Neural progenitor cell (in vitro differentiated cells): ENCODE results near the gene ADAMTS6. TPM values are rescaled to one million over a fixed set of nuclear protein-coding genes. Genes with fewer than 3 reads are reported as not detected.
"Not testable (repeated sequence)": the region's sequence is repeated elsewhere in the genome, so short reads cannot be mapped to it uniquely, and the experiment has no call there.

ENCODE experiments used
- DNase-seq: peaks from one replicate; pipeline ENCODE4 v3.0.0-alpha.2; 2016; ENCODE audit warnings: low spot score
- H2AFZ ChIP-seq: fragments of 200-600 bp; sonication (generic); replicated peaks from 2 replicates; pipeline ENCODE4 v1.6.1; 2016; ENCODE audit warnings: antibody characterized with exemption
- H3F3A ChIP-seq: fragments of 200-600 bp; sonication (generic); 2 replicates; pipeline ENCODE4 v1.6.1; 2016; ENCODE audit warnings: antibody characterized with exemption, low read depth
- H3K27ac ChIP-seq: fragments of 200-600 bp; sonication (generic); 2 replicates; pipeline ENCODE4 v1.5.1; 2016; ENCODE audit warnings: mild to moderate bottlenecking
- H3K27me3 ChIP-seq: fragments of 200-600 bp; sonication (generic); 2 replicates; pipeline ENCODE4 v1.6.1; 2016; ENCODE audit warnings: mild to moderate bottlenecking, moderate library complexity
- H3K36me3 ChIP-seq: fragments of 200-600 bp; sonication (generic); 2 replicates; pipeline ENCODE4 v1.5.1; 2016
- H3K4me1 ChIP-seq: fragments of 200-600 bp; sonication (generic); 2 replicates; pipeline ENCODE4 v1.6.1; 2016; ENCODE audit warnings: mixed run types
- H3K4me2 ChIP-seq: fragments of 200-600 bp; sonication (generic); 2 replicates; pipeline ENCODE4 v1.6.1; 2016
- H3K4me3 ChIP-seq: fragments of 200-600 bp; sonication (generic); 2 replicates; pipeline ENCODE4 v1.5.1; 2016
- H3K79me2 ChIP-seq: fragments of 200-600 bp; sonication (generic); 2 replicates; pipeline ENCODE4 v1.6.1; 2016; ENCODE audit warnings: low read depth
- H3K9ac ChIP-seq: fragments of 200-600 bp; sonication (generic); 2 replicates; pipeline ENCODE4 v1.6.1; 2016
- H3K9me3 ChIP-seq: fragments of 200-600 bp; sonication (generic); 2 replicates; pipeline ENCODE4 v1.5.1; 2016; ENCODE audit warnings: low read depth
- H4K20me1 ChIP-seq: fragments of 200-600 bp; sonication (generic); 2 replicates; pipeline ENCODE4 v1.6.1; 2016; ENCODE audit warnings: low read depth
- H3K27ac Mint-ChIP-seq: 3 replicates; pipeline ENCODE4 v1.8.0; 2021; ENCODE audit warnings: mixed read lengths
- H3K27me3 Mint-ChIP-seq: 2 replicates; pipeline ENCODE4 v1.8.0; 2022; ENCODE audit warnings: low read depth, mild to moderate bottlenecking, inconsistent platforms, moderate library complexity, mixed read lengths; ENCODE audit not compliant: insufficient read depth
- H3K36me3 Mint-ChIP-seq: 3 replicates; pipeline ENCODE4 v1.8.0; 2021; ENCODE audit warnings: mixed read lengths
- H3K4me1 Mint-ChIP-seq: 3 replicates; pipeline ENCODE4 v1.8.0; 2021; ENCODE audit warnings: mixed read lengths
- H3K4me3 Mint-ChIP-seq: 3 replicates; pipeline ENCODE4 v1.8.0; 2021; ENCODE audit warnings: mild to moderate bottlenecking, moderate library complexity, mixed read lengths
- H3K9me3 Mint-ChIP-seq: 3 replicates; pipeline ENCODE4 v1.8.0; 2020; ENCODE audit warnings: mixed read lengths
- CTCF ChIP-seq: fragments of 200-600 bp; sonication (generic); IDR thresholded peaks from 2 replicates; pipeline ENCODE4 v1.5.1; 2017; ENCODE audit warnings: antibody characterized with exemption, mild to moderate bottlenecking
- EZH2 ChIP-seq: fragments of 200-600 bp; sonication (generic); IDR thresholded peaks from 2 replicates; pipeline ENCODE4 v1.6.1; 2017; ENCODE audit warnings: antibody characterized with exemption, mild to moderate bottlenecking, moderate library complexity
- EZH2phosphoT487 ChIP-seq: fragments of 200-600 bp; sonication (generic); IDR thresholded peaks from 2 replicates; pipeline ENCODE4 v1.6.1; 2017; ENCODE audit warnings: antibody characterized with exemption
- total RNA-seq: library from RNA; depleted of rRNA; stranded (reverse); fragments of >200 nt; gene quantifications from 2 replicates; pipeline ENCODE4 v1.2.3, GENCODE V29; 2015; ENCODE audit warnings: low replicate concordance

ADAMTS6 gene
- total RNA-seq, 1 donor from 2014 or later: 14.3 TPM

- TF ChIP-seq EZH2phosphoT487: no peak
- no peak for TF ChIP-seq CTCF
- no peak for TF ChIP-seq EZH2
- Mint-ChIP-seq H3K9me3 (no peaks in the 10 kb centered on the region), H3K36me3 (no peaks in the 10 kb centered on the region), H3K4me1 (peaks cover 4% of the 10 kb centered on the region), H3K4me3 (no peak overlapping the region), H3K27ac (no peak overlapping the region), H3K27me3 (no peaks in the 10 kb centered on the region)
- H3K79me2 ChIP-seq: no peaks in the 10 kb centered on the region
- H3K27me3 ChIP-seq: no peaks in the 10 kb centered on the region
- no peaks in the 10 kb centered on the region for H3F3A ChIP-seq
- H4K20me1 ChIP-seq: no peaks in the 10 kb centered on the region
- no peak for DNase-seq
- no peaks in the 10 kb centered on the region for H3K9me3 ChIP-seq
- H3K4me3 ChIP-seq: no peak overlapping the region
- no peak overlapping the region for H3K4me2 ChIP-seq
- no peaks in the 10 kb centered on the region for H3K36me3 ChIP-seq
- no peak overlapping the region for H2AFZ ChIP-seq
- peaks cover 12% of the 10 kb centered on the region for H3K4me1 ChIP-seq
- no peak overlapping the region for H3K9ac ChIP-seq
- no peak overlapping the region for H3K27ac ChIP-seq
These were observed 91.5 kb downstream of the ADAMTS6 start for GRCh38 chr5:65390208-65390607.

GRCh38 chr5:65383859-65384258, 97.9 kb downstream of the ADAMTS6 start:
- Histone ChIP-seq H4K20me1 (no peaks in the 10 kb centered on the region), H3K4me2 (no peak overlapping the region), H2AFZ (no peak overlapping the region), H3K27ac (no peak overlapping the region), H3K4me1 (peaks cover 9% of the 10 kb centered on the region), H3K9ac (no peak overlapping the region), H3K27me3 (no peaks in the 10 kb centered on the region), H3K79me2 (no peaks in the 10 kb centered on the region), H3F3A (no peaks in the 10 kb centered on the region), H3K36me3 (no peaks in the 10 kb centered on the region), H3K4me3 (no peak overlapping the region), H3K9me3 (no peaks in the 10 kb centered on the region)
- Mint-ChIP-seq H3K27me3 (peaks cover 2% of the 10 kb centered on the region), H3K4me3 (no peak overlapping the region), H3K9me3 (no peaks in the 10 kb centered on the region), H3K36me3 (no peaks in the 10 kb centered on the region), H3K27ac (no peak overlapping the region), H3K4me1 (peaks cover 4% of the 10 kb centered on the region)
- no peak for DNase-seq
- TF ChIP-seq CTCF (no peak), EZH2phosphoT487 (no peak), EZH2 (no peak)

GRCh38 chr5:65382582-65382981, 99.1 kb downstream of the ADAMTS6 start:
- no peak overlapping the region for H3K4me3 ChIP-seq
- peaks cover 2% of the 10 kb centered on the region for H3K27me3 Mint-ChIP-seq
- no peaks in the 10 kb centered on the region for H3K27me3 ChIP-seq

GRCh38 chr5:65370505-65370904, 111.2 kb downstream of the ADAMTS6 start:
- not testable (repeated sequence) for H3K36me3 ChIP-seq, H3K4me2 ChIP-seq, H3K9me3 Mint-ChIP-seq, H3K27ac ChIP-seq, H3K36me3 Mint-ChIP-seq, H3K27me3 ChIP-seq, H3K4me3 Mint-ChIP-seq, H3K4me1 ChIP-seq, H3F3A ChIP-seq, H3K4me3 ChIP-seq, H3K9me3 ChIP-seq, H3K27ac Mint-ChIP-seq, H4K20me1 ChIP-seq, H3K27me3 Mint-ChIP-seq, H3K79me2 ChIP-seq, H3K9ac ChIP-seq, H2AFZ ChIP-seq
- H3K4me1 Mint-ChIP-seq: peaks cover 11% of the 10 kb centered on the region
- DNase-seq: peak; percentile 19

More at GRCh38 chr5:65382582-65382981, 99.1 kb downstream of the ADAMTS6 start:
- no peaks in the 10 kb centered on the region for H3K79me2 ChIP-seq
- DNase-seq: no peak
- Mint-ChIP-seq H3K9me3 (no peaks in the 10 kb centered on the region), H3K36me3 (no peaks in the 10 kb centered on the region), H3K27ac (no peak overlapping the region), H3K4me1 (peaks cover 4% of the 10 kb centered on the region), H3K4me3 (no peak overlapping the region)
- H3K9me3 ChIP-seq: no peaks in the 10 kb centered on the region
- H3K4me2 ChIP-seq: no peak overlapping the region
- no peak for TF ChIP-seq EZH2phosphoT487
- no peak for TF ChIP-seq EZH2
- no peak for TF ChIP-seq CTCF
- no peaks in the 10 kb centered on the region for H3F3A ChIP-seq
- H3K27ac ChIP-seq: no peak overlapping the region
- no peak overlapping the region for H2AFZ ChIP-seq
- no peaks in the 10 kb centered on the region for H3K36me3 ChIP-seq
- no peak overlapping the region for H3K9ac ChIP-seq
- no peaks in the 10 kb centered on the region for H4K20me1 ChIP-seq
- peaks cover 9% of the 10 kb centered on the region for H3K4me1 ChIP-seq
